Inflammatory macrophage treated with lipopolysaccharide for 4 hours (primary cell): ENCODE results near the gene CDK12.

ENCODE experiments used
- DNase-seq: peaks from one replicate; pipeline ENCODE4 v3.0.0-alpha.2; 2020

Gene CDK12

DNA sequence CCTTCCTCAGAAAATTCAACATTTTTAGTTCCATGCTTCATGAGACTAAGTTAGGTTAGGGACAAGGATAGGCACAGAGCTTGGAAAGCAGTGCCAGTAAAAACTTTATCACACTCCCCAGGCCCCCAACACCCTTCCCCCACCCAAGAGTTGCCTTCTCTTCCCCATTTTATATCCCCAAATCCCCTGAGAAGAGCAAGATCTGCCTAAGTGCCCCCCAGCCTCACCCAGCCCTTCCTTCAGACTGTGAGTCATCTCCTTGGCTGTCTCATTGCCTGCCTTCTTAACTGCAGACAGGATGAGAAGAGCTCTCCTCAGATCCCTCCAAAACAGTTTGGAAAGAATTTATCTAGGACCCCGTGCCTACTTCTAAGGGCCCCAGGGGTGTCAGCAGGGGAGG is 90.6 kb downstream of the CDK12 start:
- no peak for DNase-seq

DNA sequence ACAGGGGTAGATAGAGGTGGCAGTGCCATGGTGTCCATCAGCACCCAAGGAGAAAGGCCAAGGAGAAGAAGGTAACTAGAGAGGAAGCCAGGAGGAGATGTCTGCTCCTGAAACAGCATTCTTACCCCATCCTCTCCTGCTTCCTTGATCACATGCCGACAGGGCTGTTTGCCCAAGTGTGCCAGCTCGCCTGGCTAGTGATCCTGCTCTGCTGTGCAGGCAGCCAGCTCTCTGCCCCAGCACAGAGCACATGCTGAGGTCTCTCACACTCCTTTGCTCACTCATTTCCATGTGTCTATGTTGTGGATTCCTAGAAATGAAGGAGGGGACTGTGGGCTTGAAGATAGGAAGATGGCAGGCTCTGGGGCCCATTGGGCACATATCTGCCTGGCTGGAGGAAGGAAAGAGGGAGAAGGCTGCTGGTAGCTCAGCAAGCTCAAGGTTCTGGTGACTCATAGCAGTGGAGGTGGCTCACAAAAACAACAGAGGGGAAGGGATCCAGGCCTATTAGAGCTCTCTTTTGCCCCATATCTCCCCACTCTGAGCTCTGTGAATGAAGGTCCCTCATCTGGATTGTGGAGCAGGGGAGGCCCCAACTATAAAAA is 92.2 kb downstream of the CDK12 start:
- DNase-seq = no peak

DNA sequence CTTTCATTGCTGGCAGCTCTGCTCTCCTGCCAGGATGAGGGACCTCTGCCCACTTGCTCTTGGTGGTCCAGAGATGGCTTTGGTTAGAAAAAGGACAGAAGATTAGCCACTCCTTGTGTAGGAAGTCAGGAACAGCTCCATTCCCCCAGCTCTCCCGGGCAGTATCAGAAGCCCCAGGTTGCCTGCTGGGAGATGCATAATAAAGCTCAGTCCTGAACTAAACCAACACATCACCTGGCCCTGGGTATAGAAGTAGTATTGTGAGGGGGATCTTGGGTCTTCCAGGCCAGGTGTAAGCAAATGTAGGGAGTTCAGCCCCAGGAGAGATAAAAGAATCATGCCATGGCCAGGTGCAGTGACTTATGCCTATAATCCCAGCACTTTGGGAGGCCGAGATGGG is 94.1 kb downstream of the CDK12 start:
- no peak for DNase-seq

DNA sequence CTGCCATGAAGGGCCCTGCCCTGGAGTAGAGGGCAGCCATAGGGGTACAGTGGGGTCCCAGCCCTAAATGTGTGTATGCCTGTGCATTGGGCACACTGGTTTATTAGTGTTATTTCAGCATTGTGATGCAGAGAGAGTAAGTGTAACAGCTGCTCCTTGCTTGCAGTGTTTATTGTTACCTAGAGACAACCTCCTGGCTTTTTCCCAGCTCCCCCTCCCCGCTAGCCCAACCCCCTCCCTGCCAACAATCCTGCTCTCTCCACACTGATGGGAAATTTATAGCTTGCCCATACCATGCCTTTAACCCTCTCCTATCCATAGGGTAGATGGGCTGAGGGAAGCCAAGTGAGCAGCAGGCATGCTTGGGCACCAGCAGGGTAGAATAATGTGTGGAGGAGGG is 95.1 kb downstream of the CDK12 start:
- no peak for DNase-seq

DNA sequence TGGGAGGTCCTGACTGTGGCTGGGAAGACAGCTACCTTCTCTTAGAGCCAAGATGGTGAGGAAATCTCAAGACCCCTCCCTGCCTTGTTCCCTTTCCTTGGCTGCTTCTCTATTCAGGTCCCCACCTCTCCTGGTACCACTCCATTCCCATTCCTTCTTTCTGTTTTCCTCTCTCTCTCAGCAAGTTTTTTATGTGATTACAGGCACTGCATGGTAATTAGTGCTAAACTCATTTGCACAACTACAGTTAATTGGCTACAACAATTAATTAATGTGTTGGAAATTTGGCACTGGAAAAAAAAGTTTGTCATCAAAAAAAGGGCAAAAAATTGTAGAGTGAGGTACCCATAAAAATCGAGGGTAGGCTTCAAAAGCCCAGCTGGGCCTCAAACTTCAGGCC is 101.1 kb downstream of the CDK12 start:
- DNase-seq = no peak

DNA sequence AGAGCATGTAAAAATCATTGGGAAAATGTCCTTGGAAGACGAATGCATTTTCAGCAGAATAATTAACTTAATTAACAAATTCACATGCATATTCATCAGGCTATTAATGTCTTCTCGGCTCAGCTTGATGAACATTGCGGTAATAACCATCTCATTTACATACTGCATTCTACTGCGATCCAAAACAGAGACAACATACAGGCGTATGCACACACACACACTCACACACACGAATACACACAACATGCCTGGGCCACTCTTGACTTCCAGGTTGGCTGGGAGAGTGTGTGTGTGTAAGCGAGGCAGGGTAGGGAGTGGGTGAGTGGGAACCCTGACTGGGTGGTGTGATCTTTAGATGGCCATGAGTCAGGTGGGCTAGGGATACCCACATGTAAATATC is 101.7 kb downstream of the CDK12 start:
- no peak for DNase-seq

DNA sequence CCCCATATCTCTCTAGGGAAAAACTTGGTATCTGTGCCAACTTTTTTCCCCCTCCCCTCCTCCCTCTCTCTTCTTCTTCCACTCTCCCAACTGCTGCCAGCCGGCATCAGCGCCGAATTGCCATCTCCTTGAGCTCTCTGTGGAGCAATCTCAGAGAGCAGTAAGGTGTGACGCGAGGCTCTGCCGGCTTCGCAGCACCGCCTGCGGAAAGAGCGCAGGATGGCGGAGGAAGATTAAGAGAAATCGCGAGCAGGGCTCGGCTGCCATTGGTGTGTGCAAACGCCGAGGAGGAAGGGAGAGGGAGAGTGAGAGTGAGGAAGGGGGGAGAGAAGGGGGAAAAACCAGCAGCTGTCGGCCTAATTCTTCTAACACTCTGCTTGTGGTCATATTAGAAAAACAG is 102.2 kb downstream of the CDK12 start:
- no peak for DNase-seq

DNA sequence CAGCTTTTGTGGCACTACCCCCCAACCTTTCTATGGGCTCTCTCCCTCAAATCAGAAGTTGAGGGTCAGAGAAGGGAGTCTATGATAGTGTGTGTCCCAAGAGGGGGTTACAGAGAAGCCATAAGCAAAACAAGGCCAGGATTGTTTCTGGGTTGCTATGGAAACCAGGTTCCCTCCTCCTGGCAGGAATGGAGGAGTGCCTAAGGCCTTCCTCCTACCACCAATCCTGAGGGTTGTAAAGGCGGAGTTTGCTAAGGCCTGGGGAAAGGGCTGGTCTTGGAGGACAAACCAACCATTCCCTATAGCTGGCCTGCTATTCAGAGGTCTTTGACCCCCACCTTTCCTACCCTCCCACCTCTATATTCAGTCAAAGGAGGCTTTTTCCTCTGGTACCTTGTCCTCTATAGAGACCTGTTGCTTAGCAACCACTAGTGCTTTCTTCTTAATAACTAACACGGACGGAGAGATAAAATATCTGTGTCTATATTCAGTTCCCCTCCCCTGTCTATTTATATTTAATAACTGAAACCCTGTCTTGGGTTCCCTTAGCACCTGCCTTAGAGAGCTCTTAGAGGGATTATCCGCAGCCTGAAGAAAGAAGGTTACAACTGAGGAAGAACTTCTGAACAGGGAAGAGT is 103.0 kb downstream of the CDK12 start:
- DNase-seq = no peak

DNA sequence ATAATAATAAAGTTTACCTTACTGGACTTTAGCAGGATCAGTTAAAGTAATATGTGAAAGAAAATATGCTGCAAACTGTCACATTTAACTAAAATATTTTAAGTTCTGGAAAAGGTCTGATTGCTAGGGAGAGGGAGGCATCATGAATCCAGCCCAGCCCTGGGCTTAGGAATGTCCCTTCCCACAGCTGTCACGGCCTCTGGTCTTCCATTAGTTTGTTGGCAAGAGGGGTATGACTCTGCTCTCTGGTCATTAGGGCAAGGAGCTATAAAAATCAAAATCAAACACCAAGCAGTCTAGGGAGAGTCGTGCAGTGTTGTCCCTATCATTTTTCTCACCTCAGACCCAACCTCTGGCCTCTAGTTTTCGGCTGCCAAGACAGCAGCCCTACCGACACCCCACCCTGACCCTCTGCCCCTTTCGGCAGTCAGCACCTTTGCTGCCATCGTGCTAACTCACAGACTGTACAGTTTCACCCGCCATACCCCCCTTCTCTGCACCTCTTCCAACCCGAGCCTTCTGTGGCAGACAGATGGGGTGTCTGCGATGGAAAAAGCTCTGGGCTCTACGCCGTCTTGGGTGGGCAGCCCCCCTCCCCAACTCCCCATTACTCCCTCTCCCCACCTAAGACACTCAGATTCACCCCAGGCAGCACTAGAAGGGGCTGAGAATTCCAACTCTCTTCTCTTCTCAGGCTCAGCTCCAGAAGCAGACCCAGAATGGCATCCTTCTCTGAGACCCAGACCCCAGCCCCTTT is 105.0 kb downstream of the CDK12 start:
- no peak for DNase-seq

DNA sequence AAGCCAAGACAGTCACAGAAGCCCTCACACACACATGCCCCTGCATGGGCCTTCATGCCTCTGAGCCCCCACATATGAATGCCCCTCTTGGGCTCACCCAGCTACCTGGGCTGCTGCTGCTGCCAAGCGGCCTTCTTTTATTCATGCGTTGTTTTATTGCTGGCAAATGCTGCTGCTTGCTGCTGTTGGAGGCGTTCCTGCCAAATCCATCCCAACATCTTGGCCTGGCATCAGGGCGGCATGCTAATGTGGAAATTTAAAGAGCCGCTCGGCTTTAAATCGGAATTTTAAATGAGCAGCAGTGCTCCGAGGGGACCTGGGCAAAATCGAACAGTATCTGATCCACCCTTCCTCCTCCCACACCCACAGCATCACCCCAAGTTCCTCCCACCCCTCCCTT is 107.4 kb downstream of the CDK12 start:
- DNase-seq = no peak

DNA sequence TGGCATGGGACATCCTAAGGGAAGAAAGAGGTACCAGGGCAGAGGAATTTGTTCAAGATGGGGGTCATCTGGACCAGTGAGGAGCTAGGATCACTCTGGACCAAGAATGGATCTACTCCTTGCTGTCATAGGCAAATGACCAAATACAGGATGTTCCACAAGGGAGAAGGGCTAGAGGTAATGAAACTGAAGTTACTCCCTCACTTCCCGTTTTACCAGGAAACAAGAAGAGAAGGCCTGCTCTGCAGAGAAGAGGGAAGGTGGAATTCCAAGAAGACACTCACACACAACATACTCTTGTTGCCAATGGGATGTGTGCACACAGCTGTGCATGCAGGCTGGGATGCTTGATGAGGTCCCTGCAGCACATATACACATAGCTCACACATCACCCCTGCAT is 107.8 kb downstream of the CDK12 start:
- peak; percentile 78 for DNase-seq

DNA sequence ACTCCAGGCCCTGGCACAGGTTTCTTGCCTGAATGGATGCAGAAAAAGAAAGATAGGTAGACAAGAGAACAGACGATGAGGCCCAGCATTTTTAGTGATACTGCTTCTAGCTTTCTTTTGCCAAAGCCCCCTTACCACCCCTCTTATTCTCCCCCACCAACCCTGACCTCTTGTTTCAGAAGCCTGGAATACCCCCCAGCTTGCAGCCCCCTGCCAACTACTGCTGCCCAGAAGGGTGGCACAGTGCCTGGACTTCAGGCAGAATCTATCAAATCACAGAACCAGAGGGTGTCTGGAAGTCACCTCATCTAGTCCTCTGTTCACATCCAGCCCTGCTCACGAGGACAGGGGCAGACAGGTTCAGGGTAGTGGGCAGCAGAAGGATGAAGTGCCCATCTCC is 110.8 kb downstream of the CDK12 start:
- no peak for DNase-seq

DNA sequence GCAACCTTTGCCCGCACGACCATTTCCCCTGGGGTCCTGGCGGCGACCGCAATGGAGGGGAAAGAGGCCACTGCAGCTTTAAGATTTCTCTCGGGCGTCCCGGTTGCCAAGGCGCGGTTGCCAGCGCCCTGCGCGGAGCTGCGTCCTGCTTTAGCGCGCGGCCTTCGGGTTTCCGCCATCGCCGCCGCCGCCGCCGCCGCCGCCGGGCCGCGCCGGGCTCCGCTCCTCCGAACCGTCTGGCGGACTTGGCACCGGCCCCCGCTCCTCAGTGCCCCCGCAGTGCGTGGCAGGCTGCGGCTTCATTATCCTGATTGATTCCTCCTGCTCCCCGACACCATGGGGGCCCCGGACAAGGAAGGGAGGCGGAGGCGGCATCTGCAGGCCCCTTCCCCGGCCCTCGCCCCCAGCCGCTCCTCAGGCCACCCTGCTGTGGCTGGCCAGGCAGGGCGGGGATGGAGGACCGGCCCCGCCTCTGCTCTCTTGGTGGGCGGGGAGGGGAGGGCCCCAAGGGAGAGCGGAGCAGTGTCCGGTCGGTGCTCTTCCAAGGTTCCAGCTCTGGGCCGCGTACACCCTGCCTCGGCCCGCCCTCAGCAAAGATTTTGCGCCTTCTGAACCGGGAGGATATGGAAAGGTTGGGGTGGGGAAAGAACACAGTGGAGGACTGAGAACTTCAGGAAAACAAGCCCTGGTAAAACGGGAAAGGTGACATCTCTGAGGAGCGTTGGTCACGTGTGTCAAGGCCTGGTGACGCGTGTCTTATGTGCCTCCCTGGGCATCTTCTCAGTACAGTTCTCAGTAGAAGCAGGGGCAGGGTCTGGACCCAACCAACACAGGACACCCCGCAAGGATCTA is 112.4 kb downstream of the CDK12 start:
- DNase-seq = peak; percentile 35

DNA sequence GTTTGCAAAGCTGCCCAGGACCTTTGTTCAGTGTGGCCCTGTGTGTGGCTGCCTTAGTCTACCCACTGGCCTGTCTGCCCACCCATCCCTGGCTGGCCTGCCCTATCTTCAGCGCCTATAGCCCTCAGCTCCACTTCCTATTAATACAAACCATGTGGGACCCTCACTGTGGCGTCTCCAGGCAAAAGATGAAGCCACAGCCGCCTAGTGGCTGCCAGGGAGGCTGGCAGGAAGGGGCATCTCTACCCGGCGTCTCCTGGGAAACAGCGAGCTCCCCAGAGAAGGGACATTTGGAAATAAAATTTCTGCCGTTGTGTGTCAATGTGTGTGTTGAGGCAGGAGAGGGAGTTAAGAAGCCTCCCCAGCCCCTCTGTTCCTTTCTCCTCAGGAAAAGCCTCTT is 114.9 kb downstream of the CDK12 start:
- DNase-seq = peak; percentile 18

DNA sequence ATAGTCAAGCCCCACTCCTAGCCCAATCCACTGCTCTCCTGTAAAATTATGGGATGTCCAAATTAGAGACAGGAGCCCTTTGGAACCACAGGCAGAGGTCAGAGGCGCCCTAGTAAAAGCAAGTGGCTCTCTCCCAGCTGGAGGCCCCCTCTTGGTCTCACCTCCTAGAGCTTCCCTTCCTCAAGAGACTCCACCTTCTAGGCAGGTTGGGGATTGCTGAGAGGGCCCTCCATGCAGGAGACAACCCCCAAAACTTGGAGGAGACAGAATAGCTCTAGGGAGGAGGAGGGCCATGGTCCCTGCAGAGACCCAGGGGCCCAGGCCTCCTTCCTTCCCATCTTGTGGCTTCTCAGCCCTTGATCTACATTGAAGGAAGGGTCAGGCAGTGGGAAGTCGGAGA is 117.0 kb downstream of the CDK12 start:
- no peak for DNase-seq

DNA sequence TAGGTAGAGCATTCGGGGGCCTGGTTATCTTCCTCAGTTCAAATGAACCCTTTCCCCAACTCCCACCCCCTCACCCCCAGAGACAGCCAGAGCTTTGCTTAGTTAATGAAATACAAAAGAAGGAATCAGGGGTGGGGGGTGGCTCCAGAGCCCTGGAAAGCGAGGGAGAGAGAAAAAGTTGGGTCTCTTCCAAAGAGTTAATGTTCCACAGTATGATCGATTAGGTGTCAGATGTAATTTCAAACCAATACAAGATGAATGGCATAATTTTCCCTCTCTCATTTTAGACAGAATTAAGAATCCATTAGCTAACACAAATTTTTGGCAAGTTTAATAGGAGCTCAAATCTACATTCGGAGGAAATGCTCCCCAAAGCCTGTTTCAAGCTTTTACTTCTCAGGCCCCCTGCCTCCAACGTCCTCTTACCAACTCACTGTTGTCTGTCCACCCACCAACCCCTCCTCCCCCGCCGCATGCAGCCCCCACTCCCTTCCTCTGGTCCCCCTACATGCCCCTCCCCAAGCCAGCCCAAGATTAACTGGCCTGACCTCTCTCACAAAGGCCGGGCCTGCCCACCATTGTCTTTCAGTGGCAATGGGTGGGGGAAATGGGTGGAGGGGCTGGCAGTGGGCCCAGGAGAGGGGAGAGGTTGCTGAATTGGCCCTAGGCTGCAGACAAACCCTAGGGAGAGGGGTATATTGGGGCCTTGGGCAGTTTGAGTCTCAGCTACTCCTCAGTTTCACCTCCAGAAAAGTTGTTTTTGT is 118.2 kb downstream of the CDK12 start:
- no peak for DNase-seq

DNA sequence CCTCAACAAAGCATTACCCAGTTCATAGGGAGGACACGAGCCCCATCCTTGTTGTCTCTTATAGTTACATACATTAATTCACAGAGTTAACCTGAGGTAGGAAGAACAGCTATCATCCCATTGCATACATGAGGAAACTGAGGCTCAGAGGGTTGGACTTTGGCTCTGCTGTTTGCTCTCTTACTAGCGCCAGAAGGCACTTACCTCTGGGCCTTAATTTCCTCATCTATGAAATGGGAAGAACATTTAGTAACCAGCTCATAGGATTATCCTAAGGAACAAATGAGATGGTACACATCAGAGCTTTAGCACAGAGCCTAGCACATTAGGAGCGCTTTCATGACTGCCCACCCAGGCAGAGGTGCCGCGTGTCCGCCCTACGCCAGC is 118.8 kb downstream of the CDK12 start:
- no peak for DNase-seq

DNA sequence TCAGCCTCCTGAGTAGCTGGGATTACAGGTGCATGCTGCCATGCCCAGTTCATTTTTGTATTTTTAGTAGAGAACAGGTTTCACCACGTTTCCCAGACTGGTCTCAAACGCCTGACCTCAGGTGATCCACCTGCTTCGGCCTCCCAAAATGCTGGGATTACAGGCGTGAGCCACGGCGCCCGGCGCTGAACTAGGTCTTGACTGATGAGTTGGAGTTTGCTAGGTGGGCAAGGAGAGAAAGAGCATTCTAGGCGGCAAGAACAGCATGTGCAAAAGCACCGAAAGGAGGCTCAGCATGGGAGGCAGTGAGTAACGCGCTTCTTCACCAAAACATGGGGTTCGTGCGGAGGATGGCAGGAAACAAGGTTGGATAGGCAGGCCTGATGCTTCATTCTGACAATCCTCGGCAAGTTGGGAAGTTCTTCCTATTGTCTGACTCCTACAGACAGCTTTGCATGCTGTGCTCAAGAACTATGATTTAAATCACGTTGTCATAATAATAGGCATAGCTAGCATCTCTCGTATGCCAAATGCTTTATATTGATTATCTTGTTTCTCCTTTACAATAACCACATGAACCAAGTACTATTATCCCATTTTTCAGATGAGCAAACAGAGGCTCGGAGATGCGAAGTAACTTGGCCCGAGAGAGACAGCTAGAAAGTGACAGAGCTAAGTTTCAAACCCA is 119.9 kb downstream of the CDK12 start:
- DNase-seq = no peak

DNA sequence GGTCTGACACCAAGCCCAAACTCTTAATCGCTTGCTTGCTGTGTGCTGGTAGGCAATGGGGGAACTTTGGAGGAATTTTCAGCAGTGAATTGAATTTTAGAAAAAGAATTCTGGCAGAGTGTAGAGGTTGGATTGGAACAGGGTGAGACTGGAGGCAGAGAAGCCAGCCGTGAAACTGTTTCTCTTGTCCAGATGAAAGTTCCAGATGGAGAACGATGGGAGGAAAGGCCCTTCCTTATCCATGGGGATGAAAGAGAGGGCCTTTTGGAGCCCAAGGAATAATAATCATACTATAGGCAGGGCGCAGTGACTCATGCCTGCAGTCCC is 120.4 kb downstream of the CDK12 start:
- no peak for DNase-seq

DNA sequence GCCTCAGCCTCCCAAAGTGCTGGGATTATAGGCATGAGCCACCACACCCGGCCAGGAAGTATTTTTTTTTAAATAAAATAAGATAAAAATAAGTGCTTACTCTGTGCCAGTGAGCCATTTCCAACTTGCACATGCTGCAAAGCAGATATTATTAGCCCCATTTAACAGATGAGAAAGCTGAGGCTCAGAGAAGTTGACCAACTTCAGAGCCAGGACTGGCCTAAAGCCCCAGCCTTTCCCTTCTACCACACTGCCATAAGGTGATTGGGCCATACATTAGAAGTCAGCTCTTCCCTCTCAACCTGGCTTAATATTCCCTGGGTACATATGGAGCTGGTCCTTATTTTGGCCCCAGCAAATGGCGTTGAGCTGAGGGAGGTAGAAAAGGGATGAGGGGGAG is 121.4 kb downstream of the CDK12 start:
- no peak for DNase-seq
